HG03045 (cell line): ENCODE results near the gene COPS7A.
"Not testable (repeated sequence)": the region's sequence is repeated elsewhere in the genome, so short reads cannot be mapped to it uniquely, and the experiment has no call there.

ENCODE experiments used
- ATAC-seq: cut with Tn5 transposase; IDR thresholded peaks from one replicate; pipeline ENCODE4 v1.9.1; 2021; ENCODE audit warnings: mild to moderate bottlenecking, moderate library complexity; ENCODE audit not compliant: unreplicated experiment

Gene COPS7A

DNA sequence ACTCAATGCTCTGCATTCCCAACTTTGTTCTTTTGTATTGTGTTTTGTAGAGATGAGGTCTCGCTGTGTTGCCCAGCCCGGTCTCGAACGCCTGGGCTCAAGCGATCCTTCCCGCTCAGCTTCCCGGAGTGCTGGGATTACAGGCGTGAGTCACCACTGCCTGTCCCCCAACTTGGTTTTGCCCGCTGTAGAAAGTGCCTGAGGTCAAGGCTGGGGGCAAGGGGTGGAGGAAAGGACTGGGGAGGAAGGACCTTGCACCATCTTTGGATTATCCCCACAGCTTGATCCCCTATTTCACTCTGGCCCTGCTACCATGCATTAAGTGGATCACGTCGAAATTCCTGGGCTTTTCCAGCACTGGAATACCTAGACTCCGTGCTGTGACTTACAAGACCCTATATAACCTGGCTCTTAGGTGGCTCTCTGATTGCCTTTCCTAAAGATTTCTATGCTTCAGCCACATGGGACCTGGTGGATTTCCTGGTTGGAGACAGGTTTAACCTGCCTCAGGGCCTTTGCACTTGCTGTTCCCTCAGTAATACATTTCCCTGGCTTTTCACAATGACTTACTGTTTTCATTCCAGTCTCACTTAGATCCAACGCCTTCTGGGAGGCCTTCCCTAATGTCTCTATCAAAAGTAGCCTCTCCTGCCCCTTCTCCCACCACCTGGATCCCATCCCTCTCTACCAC is 22.6 kb upstream of the COPS7A start:
- no peak for ATAC-seq

DNA sequence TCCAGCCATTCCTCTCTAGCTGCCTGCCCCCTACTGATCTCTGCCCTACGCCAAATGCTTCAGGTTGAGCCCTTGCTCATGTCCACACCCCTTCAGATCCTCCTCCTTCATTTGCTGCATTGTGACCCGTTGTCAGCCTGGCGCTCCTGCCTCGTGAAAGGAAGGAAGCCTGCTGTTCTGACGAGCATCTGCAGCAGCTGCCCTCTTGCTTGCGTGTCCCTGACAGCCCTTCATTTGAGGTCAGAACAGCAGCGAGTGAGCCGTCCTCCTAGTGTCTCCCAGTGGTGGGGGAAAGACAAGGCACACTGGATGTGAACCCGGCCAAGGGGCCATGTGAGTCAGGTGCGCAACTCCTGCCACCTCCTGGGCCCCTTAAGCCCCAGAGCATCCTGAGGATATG is 20.2 kb upstream of the COPS7A start:
- ATAC-seq = no peak

DNA sequence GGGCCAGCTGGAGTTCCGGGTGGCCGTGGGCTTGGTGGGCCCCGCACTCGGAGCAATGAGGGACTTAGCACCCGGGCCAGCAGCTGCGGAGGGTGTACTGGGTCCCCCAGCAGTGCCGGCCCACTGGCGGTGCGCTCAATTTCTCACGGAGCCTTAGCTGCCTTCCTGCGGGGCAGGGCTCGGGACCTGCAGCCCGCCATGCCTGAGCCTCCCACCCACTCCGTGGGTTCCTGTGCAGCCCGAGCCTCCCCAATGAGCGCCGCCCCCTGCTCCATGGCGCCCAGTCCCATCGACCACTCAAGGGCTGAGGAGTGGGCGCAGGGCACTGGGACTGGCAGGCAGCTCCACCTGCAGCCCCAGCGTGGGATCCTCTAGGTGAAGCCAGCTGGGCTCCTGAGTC is 15.5 kb upstream of the COPS7A start:
- not testable (repeated sequence) for ATAC-seq

DNA sequence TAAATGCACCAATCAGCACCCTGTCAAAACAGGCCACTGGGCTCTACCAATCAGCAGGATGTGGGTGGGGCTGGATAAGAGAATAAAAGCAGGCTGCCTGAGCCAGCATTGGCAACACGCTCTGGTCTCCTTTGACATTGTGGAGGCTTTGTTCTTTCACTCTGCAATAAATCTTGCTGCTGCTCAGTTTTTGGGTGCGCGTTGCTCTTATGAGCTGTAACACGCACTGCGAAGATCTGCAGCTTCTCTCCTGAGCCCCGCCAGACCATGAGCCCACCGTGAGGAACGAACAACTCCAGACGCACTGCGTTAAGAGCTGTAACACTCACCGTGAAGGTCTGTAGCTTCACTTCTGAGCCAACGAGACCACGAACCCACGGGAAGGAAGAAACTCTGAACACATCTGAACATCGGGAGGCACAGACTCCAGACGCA is 14.9 kb upstream of the COPS7A start:
- no peak for ATAC-seq

DNA sequence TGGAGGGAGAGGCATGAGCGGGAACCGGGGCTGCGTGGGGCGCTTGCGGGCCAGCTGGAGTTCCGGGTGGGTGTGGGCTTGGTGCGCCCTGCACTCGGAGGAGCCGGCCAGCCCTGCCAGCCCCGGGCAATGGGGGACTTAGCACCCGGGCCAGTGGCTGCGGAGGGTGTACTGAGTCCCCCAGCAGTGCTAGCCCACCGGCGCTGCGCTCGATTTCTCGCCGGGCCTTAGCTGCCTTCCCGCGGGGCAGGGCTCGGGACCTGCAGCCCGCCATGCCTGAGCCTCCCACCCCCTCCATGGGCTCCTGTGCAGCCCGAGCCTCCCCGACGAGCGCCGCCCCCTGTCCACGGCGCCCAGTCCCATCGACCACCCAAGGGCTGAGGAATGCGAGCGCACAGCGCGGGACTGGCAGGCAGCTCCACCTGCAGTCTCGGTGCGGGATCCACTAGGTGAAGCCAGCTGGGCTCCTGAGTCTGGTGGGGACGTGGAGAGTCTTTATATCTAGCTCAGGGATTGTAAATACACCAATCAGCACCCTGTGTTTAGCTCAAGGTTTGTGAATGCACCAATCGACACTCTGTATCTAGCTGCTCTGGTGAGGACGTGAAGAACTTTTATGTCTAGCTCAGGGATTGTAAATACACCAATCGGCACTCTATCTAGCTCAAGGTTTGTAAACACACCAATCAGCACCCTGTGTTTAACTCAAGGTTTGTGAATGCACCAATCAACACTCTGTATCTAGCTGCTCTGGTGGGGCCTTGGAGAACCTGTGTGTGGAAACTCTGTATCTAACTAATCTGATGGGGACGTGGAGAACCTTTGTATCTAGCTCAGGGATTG is 7.6 kb upstream of the COPS7A start:
- not testable (repeated sequence) for ATAC-seq

DNA sequence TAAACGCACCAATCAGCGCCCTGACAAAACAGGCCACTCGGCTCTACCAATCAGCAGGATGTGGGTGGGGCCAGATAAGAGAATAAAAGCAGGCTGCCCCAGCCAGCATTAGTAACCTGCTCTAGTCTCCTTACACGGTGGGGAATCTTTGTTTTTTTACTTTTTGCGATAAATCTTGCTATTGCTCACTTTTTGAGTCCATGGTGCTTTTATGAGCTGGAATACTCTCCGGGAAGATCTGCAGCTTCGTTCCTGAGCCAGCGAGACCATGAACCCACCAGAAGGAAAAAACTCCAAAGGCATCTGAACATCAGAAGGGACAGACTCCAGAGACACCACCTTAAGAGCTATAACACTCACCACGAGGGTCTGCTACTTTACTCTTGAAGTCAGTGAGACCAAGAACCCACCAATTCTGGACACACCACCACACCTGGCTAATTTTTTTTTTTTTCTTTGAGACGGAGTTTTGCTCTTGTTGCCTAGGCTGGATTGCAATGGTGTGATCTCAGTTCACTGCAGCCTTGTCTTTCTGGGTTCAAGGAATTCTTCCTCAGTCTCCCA is 6.9 kb upstream of the COPS7A start:
- ATAC-seq = no peak

DNA sequence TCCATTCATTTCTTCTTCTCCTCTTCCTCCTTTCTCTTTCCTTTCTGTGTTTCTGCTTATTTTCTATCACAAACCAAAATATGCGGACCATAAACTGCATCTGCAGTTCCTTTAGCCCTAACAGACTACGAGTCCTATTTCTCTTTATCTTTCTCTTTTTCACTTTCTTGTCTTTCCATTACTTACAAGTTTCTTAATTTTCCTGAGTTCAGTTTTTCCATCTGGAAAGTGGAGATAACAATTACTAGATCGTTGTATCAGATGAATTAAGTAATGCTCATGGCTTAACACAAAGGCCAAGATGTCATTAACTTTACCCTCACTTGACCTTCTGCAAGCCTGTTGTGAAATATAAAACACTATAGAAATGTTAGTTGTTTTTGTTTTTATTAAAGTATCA is 983 bp upstream of the COPS7A start:
- no peak for ATAC-seq

DNA sequence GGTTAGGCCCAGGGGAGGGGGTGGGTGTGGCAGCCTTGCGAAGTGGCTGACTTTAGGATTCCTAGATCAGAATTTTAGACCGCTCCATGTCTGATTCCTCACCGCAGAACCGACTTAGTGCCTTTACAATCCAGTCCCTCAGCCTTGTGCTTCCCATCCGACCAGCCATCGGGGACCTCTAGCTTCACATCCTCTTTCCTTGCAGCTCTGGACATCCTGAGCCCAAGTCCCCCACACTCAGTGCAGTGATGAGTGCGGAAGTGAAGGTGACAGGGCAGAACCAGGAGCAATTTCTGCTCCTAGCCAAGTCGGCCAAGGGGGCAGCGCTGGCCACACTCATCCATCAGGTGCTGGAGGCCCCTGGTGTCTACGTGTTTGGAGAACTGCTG is 557 bp downstream of the COPS7A start:
- peak; percentile 19 for ATAC-seq

DNA sequence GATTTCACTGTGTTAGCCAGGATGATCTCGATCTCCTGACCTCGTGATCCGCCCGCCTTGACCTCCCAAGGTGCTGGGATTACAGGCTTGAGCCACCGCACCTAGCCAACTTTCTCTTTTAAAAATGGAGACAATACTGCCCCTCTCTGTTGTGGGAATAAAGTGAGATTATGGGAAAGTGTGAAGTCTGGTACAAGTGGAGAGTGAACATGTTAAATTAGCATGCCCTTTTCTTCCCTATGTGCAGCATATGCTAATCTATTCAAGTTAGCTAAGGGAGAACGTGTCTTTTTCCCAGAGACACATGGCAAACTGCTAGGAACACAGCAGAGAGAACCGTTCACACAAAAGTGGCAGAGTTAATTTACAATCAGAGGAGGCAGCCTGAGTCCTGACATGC is 1.5 kb downstream of the COPS7A start:
- no peak for ATAC-seq

DNA sequence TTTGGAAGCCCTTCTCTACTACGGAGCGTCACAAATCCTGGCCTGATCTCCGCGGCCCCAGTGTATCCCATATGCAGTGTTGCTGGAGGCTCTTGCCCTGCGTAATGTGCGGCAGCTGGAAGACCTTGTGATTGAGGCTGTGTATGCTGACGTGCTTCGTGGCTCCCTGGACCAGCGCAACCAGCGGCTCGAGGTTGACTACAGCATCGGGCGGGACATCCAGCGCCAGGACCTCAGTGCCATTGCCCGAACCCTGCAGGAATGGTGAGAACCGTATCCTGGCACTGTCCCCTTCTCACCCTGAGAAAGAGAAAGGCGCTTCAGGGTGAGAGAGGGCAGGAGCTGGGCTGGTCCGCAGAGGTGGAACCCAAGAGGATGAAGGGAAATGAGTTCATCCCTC is 5.3 kb downstream of the COPS7A start:
- no peak for ATAC-seq

DNA sequence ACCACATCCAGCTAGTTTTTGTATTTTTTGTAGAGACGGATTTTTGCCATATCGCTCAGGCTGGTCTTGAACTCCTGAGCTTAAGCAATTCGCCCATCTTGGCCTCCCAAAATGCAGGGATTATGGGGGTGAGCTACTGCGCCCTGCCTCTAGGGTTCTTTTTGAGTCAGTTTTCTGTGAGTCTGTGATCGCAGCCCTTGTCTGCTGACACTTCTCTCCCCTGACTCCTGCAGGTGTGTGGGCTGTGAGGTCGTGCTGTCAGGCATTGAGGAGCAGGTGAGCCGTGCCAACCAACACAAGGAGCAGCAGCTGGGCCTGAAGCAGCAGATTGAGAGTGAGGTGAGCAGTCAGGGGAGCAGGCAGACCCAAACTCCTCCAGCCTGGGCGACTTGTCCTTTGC is 6.3 kb downstream of the COPS7A start:
- ATAC-seq = no peak

DNA sequence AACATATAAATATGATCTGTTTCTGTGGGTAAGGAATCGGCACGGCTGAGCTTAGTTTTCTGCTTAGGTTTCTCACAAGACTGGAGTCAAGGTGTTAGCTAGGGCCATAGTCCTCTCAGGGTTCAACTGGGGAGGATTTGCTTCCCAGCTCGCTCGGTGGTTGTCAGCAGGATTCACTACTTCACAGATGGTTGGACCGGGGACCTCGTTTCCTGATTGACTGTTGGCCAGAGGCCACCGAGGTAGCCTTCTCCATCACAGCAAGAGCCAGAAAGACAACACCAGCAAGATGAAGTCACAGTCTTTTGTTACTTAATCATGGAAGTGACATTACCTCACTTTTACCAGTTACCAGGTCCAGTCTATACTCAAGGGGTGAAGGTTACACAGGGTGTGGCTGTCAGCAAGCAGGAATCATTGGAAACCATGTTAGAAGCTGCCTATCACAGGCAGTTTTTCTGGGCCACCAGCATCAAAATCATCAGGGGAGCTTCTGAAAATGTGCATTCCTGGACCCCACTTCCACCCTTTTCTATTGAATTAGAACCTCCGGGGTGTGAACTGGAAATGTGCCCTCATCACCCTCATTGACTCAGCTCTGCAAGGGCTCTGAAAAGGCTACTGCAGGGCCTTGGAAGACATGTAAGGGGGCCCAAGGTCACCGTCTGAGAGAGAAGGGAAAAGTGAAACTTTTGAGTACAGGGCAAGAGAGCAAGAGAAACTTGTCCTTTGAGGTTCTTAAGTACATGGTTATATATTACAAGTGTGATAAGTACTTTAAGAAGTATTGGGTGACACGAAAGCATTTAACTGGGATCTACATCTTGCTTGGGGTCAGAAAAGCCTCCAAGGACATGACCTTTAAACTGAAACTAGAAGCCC is 10.9 kb downstream of the COPS7A start:
- no peak for ATAC-seq

DNA sequence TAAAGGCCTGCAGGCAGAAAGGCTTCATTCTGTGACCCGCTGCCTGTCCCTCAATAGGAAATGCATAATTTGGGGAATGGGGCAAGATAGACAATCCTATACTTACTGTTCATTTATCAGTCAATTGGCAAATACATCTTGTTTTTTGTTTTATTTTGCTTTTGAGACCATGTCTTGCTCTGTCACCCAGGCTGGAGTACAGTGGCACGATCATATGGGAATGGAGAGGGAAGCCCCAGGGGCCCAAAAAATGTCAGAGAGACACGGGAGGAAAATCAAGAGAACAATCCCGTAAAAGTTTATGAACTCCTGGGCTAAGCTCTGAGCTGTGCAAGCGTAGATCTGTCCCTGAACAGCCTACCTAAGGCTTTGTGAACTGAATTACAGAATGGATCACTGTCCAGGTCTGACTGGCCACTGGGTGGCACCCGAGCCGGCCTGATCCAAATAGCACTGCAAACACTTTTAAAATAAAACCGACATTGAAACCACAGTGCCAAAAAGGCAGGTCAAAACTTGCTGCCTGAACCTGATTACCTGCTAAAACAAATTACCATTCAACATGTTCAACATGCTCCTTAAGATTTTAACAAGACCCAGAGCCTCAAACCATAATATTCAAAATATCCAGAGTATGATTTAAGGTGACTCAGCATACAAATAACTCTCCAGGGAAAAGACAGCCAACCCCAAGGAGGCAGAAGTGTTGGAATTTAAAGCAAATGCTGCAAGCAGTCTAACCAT is 11.8 kb downstream of the COPS7A start:
- ATAC-seq = no peak

DNA sequence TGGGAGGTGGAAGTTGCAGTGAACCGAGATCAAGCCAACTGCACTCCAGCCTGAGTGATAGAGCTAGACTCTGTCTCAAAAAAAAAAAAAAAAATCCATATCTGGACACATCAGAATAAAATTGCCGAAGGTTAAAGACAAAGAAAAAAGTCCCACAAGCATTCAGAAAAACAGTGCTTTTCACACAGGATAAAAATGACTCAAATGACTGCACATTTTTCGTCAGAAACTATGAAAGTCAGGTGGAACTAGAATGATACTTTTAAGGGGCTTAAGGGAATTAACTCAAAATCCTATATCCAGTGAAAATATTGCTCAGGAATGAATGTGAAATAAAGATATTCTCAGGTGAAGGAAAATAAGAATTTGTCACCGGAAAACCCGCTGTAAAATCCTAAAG is 12.9 kb downstream of the COPS7A start:
- ATAC-seq = no peak

DNA sequence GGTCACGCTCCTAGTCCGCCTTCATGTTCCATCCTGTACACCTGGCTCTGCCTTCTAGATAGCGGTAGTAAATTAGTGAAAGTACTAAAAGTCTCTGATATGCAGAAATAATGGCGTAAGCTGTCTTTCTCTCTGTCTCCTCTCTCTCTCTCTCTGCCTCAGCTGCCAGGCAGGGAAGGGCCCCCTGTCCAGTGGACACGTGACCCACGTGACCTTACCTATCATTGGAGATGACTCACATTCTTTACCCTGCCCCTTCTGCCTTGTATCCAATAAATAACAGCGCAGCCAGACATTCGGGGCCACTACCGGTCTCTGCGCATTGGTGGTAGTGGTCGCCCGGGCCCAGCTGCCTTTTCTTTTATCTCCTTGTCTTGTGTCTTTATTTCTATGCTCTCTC is 18.2 kb downstream of the COPS7A start:
- not testable (repeated sequence) for ATAC-seq

DNA sequence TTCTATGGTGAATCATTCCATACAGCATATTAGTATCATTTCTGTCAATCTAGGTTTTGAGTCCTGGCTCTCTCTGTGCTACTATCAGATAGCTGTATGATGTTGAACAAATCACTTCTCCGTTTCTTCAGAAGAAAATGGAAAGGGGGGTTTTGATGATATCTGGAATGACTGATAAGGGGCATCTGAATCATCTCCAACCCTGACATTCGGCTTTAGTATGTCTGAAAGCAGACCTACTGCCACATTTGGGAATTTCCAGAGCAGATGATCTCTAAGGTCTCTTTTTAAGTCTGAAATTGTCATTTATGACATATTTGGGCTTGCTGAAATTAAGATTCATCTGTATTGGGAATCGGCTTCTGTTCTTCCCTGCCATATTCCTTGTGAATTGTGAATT is 19.0 kb downstream of the COPS7A start:
- ATAC-seq = no peak

DNA sequence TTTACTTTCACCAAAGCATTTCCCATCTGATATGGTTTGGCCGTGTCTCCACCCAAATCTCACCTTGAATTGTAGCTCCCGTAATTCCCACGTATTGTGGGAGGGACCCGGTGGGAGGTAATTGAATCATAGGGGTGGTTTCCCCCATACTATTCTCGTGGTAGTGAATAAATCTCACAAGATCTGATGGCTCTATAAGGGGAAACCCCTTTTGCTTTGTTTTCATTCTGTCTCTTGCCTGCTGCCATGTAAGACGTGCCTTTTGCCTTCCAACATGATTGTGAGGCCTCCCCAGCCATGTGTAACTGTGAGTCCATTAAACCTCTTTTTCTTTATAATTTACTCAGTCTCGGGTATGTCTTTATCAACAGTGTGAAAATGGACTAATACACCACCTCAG is 19.5 kb downstream of the COPS7A start:
- ATAC-seq = not testable (repeated sequence)

DNA sequence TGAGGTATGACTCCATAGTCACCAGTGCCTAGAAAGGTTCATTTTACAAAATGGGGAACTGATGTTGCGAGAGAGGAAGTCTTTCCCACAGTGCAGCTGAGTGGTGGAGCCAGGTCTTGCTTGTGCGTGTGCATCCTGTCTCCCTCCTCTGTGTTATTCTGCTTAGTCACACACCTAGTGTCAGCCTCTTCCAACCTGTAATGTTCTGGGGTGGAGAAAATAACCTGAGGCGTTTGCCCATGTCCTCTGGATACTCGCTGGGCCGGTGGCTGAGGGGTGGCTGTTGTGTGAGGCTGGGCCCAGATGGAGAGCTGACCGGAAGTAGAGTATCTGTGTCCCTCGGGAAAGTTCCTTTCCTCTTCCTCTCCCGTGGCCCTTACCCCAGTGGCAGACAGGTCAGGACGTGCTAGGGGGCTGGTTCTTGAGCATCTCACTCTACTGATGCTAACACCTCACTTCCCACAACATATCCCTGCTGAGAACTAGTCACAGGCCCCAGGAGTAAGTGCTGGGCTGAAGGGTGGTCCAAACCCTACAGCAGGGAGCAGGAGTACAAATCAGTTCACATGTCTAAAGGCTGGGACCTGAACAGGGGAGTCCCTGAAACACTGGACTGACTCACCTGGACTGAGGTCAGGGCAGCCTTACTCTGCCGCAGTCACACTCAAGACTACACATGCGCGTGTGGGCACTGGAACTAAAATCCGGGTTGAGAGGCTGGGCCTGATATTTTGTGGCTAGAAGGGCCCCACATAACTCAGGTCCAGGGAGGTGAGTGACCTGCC is 22.1 kb downstream of the COPS7A start:
- ATAC-seq = no peak

DNA sequence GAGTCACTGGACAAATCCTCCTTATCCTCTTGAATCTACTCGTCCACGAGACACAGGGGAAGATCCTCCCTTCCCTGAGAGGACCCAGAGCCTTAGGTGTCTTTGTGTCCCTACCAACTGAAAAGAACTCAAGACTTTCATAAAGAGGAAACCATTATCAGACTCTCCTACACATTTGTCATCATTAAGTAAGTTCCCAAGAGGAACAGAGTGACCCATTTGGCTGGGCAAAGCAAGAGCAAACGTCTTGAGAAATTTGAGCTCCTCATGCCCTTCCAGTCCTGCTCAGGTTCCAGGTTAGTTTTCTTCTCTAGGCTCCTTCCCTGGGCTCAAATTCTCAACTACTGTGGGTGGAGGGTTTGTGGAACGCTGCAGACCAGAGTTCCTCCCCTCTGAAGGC is 23.4 kb downstream of the COPS7A start:
- ATAC-seq = no peak

DNA sequence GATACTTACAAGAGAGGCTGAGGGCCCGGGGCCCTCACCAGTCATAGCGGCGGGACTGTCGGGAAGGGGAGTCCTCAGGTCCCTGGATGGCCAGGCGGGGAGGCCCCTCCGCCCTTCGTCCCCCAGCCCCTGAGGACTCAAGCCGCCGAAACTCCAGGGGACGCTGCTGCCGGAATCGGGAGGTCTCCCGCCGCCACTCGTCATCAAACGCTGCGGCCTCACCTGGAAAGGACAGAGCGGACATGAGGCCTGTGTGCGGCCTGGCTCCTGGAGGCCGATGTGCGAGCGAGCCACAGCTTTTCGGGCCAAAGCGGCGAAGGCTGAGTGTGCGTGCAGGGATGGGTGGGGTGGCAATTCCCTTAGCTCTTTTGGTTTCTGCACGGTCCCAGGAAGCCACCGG is 24.9 kb downstream of the COPS7A start:
- ATAC-seq = no peak
